ENCODE measurements around the gene FIGLA.
A peak's percentile ranks its signal among the peaks of the same experiment; 100 is the strongest.

The FIGLA gene

DNA sequence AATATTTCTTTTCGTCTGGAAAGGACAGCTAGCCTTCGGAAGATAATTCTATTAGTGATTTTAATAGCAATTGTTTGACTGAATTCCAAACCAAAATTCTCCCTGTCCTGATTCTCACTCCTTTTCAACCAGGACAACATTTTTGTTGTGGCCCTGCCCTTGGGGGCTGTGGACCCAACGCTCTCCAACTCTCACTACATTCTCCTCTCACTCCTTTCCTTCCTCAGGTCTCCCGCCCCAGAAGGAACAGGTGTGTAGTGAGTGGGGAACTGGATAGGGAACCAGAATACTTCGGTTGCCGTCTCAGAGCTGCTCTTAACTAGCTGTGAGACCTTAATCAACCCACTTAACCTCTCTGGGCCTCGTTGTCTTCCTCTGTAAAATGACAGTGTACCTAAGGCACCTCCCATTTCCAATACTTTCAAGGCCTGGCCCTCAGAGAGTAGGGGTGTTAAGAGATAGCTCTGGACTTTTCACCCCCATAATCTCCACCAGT lies 21.8 kb downstream of the FIGLA start:
- in situ Hi-C loops (cut with MboI; ENCODE audit: low sequenced_read_pairs, unreplicated experiment): no loop called here
- DNase-seq (ENCODE audit: low spot score): no peak
- TF ChIP-seq, protein P1, sequence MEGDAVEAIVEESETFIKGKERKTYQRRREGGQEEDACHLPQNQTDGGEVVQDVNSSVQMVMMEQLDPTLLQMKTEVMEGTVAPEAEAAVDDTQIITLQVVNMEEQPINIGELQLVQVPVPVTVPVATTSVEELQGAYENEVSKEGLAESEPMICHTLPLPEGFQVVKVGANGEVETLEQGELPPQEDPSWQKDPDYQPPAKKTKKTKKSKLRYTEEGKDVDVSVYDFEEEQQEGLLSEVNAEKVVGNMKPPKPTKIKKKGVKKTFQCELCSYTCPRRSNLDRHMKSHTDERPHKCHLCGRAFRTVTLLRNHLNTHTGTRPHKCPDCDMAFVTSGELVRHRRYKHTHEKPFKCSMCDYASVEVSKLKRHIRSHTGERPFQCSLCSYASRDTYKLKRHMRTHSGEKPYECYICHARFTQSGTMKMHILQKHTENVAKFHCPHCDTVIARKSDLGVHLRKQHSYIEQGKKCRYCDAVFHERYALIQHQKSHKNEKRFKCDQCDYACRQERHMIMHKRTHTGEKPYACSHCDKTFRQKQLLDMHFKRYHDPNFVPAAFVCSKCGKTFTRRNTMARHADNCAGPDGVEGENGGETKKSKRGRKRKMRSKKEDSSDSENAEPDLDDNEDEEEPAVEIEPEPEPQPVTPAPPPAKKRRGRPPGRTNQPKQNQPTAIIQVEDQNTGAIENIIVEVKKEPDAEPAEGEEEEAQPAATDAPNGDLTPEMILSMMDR (IDR thresholded peaks at IDR 0.05; ENCODE audit: borderline replicate concordance, control extremely low read depth, extremely low read depth, insufficient read depth, missing control alignments): no peak

DNA sequence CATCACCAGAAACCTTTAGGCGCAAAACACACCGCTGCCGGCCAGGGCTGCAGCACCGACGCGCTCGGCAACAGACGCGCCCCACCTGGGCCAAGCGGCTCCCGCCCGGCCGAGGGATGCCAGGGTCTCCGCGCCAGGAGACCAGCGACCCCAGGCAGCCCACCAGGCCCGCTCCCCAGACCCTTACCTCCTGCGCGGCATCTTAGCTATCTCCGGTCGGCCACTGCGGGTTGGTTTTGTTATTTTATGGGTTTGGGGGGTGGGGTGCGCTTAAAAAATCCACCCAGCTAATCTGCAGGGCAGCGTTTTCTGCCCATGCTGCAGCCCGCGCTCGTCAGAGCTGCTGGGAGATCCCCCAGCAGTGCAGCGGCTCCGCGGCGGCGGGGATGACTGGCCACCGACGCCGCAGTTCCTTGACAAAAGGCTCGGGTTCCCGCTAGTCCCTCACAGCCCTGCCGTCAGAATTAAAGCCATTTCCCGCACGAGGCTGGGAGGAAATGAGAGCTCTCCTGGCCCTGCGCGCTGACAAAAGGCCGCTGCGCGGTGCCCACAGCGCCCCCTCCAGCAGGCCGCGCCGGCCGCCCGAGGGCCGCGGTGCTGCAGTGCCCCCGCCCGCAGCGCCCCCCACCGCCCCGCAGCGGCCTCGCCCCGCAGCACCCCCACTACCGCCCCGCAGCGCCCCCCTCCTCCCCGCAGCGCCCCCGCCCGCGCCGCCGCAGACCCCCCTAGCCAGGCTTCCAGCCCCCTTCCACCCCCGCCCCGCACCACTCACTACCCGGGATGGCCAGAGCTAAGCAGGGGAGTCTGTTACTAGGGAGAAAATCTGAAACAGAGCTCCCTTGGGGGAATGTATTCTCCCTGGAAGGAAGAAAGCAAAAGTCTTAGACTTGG lies 22.5 kb downstream of the FIGLA start, which contains the start of gene ADD2:
ADD2 (minus strand) TSS at position 502 of the 891 bp plus-strand sequence. CDS start 61,792 bp downstream, outside the sequence.
- DNase-seq (ENCODE audit: low spot score): peak; percentile 70
- in situ Hi-C loops (cut with MboI; ENCODE audit: low sequenced_read_pairs, unreplicated experiment): no loop called here
- TF ChIP-seq, protein P1 (IDR thresholded peaks at IDR 0.05; ENCODE audit: borderline replicate concordance, control extremely low read depth, extremely low read depth, insufficient read depth, missing control alignments): peak; percentile 28

DNA sequence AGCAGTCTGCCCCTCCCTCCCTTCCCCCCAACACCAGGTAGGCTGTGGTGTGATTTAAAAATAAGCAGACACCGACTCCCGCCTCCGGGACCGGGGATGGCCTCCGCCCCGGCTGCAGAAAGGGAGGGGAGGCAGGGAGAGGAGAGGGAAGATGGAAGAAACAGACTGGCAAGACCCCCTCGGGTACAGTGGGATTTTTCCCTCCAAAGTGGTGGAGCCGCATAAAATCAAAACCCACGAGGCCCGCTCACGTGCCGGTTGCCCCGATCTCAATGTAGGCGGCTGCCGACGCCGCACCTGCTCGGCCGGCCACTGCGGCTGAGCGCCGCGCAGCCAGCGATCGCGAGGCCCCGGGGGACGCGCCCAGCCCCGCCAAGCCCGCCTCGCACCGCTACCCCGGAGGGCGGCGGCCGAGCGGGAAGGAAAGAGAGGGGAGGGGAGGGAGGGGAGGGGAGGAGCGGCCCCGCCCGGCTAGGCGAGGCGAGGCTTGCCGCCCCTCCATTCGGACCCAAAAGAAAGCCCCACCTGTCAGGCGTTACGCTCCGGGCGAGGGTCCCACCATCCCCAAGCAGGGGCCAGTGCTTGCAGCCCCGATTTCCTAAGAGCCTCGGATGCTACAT lies 23.3 kb downstream of the FIGLA start:
- TF ChIP-seq, protein P1 (IDR thresholded peaks at IDR 0.05; ENCODE audit: borderline replicate concordance, control extremely low read depth, extremely low read depth, insufficient read depth, missing control alignments): no peak
- in situ Hi-C loops (cut with MboI; ENCODE audit: low sequenced_read_pairs, unreplicated experiment): no loop called here
- peak; percentile 55 for DNase-seq (ENCODE audit: low spot score)

DNA sequence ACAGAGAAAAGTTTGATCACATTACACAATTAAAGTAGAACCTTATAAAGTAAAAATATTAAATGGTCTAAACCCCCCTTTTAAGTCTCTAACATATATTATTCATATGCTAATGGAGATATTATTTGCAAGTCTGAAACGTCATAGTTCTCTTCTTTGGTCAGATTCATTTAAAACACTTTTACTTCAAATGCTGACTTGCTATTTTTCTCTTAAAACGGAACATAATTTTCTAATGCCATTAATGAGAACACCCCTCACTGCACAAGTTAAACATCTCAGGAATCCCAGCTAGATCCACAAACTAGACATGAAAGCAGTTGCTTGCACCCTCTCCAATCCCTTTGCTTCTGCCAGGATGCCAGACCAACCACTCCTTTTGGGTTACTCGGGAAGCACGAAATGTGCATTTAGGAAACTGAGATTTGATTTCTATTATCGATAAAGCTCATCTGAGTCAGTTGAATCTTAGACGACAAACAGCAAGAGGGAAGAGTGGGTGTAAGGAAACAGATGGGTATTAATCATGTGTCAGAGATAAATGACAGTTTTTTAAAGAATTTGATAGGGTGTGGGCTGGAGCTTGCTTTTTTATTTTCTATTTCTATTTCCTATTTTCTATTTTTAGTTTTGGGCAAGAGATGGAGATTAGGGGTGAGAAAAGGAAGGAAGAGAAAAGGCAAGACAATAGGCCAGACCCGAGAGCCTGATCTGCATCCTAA lies 23.9 kb downstream of the FIGLA start:
- no peak for DNase-seq (ENCODE audit: low spot score)
- in situ Hi-C loops (cut with MboI; ENCODE audit: low sequenced_read_pairs, unreplicated experiment): no loop called here
- TF ChIP-seq, protein P1 (IDR thresholded peaks at IDR 0.05; ENCODE audit: borderline replicate concordance, control extremely low read depth, extremely low read depth, insufficient read depth, missing control alignments): no peak

DNA sequence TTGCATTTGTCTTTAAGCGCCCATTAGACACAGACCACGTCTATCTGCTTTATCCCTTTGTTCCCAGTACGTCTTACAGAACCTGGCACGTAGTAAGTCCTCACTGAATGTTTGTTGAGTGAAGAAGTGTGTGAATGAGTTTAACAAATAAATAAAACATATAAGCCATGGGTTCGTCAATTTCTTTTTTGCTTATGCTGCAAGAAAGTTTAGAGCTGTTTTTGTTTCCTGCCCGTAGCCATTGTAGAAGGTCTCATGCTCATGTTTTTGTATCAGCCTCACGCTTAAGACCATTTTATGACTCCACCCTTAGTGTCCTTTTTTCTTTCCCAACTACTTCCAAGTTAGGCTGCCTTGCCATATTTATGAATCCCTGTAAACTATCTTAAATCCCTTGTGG lies 24.9 kb downstream of the FIGLA start:
- in situ Hi-C loops (cut with MboI; ENCODE audit: low sequenced_read_pairs, unreplicated experiment): no loop called here
- TF ChIP-seq, protein P1 (IDR thresholded peaks at IDR 0.05; ENCODE audit: borderline replicate concordance, control extremely low read depth, extremely low read depth, insufficient read depth, missing control alignments): no peak
- DNase-seq (ENCODE audit: low spot score): no peak

DNA sequence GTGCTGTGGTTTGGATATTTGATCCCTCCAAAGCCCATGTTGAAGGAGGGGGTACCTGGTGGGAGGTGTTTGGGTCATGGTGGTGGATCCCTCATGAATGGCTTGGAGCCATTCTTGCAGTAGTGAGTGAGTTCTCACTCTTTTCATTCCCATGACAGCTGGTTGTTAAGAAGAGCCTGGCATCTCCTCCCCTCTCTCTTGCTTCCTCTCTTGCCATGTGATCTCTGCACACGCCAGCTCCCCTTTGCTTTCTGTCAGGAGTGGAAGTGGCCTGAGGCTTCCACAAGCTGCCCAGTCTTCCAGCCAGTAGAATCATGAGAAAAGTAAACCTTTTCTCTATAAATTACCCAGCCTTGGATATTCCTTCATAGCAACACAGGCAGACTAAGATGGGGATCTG lies 31.0 kb downstream of the FIGLA start:
- TF ChIP-seq, protein P1 (IDR thresholded peaks at IDR 0.05; ENCODE audit: borderline replicate concordance, control extremely low read depth, extremely low read depth, insufficient read depth, missing control alignments): no peak
- DNase-seq (ENCODE audit: low spot score): no peak
- in situ Hi-C loops (cut with MboI; ENCODE audit: low sequenced_read_pairs, unreplicated experiment): no loop called here

All from GM13976 (cell line).